HG03064 (cell line): ENCODE measurements around the gene SLC38A8.

ENCODE experiments used
- ATAC-seq: cut with Tn5 transposase; IDR thresholded peaks from one replicate; pipeline ENCODE4 v1.9.1; 2021; ENCODE audit warnings: low read depth; ENCODE audit not compliant: unreplicated experiment

SLC38A8 gene

GRCh38 chr16:84050316-84050715, 7.7 kb upstream of the SLC38A8 start:
- ATAC-seq, result no peak

- ATAC-seq, result no peak
Observed at GRCh38 chr16:84049403-84050060, 6.9 kb upstream of the SLC38A8 start.

- ATAC-seq, result no peak
Observed at GRCh38 chr16:84048871-84049270, 6.3 kb upstream of the SLC38A8 start.

GRCh38 chr16:84048270-84048669, 5.7 kb upstream of the SLC38A8 start:
- ATAC-seq, result no peak

- ATAC-seq, result no peak
Observed at GRCh38 chr16:84047626-84048025, 5.0 kb upstream of the SLC38A8 start.

GRCh38 chr16:84047206-84047605, 4.6 kb upstream of the SLC38A8 start:
- no peak for ATAC-seq

GRCh38 chr16:84045818-84046470, 3.3 kb upstream of the SLC38A8 start:
- ATAC-seq, result no peak

- no peak for ATAC-seq
Observed at GRCh38 chr16:84045001-84045817, 2.6 kb upstream of the SLC38A8 start.

- no peak for ATAC-seq
Observed at GRCh38 chr16:84044118-84044488, 1.5 kb upstream of the SLC38A8 start.

- no peak for ATAC-seq
Observed at GRCh38 chr16:84043486-84044117, 1.0 kb upstream of the SLC38A8 start.

- no peak for ATAC-seq
Observed at GRCh38 chr16:84042879-84043485, 387 bp upstream of the SLC38A8 start.

GRCh38 chr16:84041881-84042280, 714 bp downstream of the SLC38A8 start:
- no peak for ATAC-seq

GRCh38 chr16:84040823-84041820, 1.5 kb downstream of the SLC38A8 start:
- ATAC-seq, result no peak

- ATAC-seq, result no peak
Observed at GRCh38 chr16:84040226-84040822, 2.3 kb downstream of the SLC38A8 start.

GRCh38 chr16:84039696-84040095, 2.9 kb downstream of the SLC38A8 start:
- no peak for ATAC-seq

GRCh38 chr16:84038469-84038868, 4.1 kb downstream of the SLC38A8 start:
- no peak for ATAC-seq

GRCh38 chr16:84036982-84037425, 5.6 kb downstream of the SLC38A8 start:
- ATAC-seq, result no peak

GRCh38 chr16:84036131-84036530, 6.5 kb downstream of the SLC38A8 start:
- no peak for ATAC-seq

GRCh38 chr16:84034516-84034915, 8.1 kb downstream of the SLC38A8 start:
- ATAC-seq, result no peak
